Osteoblast (primary cell): ENCODE results near the gene DCX. TPM values are rescaled to one million over a fixed set of nuclear protein-coding genes. Genes with fewer than 3 reads are reported as not detected.

Experiments used
- DNase-seq: peaks from one replicate; pipeline ENCODE4 v3.0.0; 2011; ENCODE audit warnings: low spot score, mixed read lengths; ENCODE audit not compliant: insufficient read length; ENCODE audit errors: missing footprints
- H2AFZ ChIP-seq: 2 replicates; pipeline ENCODE4 v1.6.0; 2011; ENCODE audit warnings: mild to moderate bottlenecking, low read length
- H3K27ac ChIP-seq: 2 replicates; pipeline ENCODE4 v1.5.1; 2011; ENCODE audit warnings: mild to moderate bottlenecking, low read depth, low read length, moderate library complexity
- H3K27me3 ChIP-seq: 2 replicates; pipeline ENCODE4 v1.6.0; 2012; ENCODE audit warnings: mild to moderate bottlenecking, control low read depth, inconsistent platforms, low read length, moderate library complexity; ENCODE audit not compliant: insufficient read depth
- H3K36me3 ChIP-seq: 2 replicates; pipeline ENCODE4 v1.5.1; 2011; ENCODE audit warnings: mild to moderate bottlenecking, low read length, control low read depth, moderate library complexity; ENCODE audit not compliant: insufficient read depth
- H3K4me1 ChIP-seq: 2 replicates; pipeline ENCODE4 v1.5.1; 2011; ENCODE audit warnings: mild to moderate bottlenecking, low read length, control low read depth, moderate library complexity; ENCODE audit not compliant: insufficient read depth
- H3K4me2 ChIP-seq: 2 replicates; pipeline ENCODE4 v1.6.0; 2011; ENCODE audit warnings: mild to moderate bottlenecking, low read length; ENCODE audit not compliant: insufficient read depth
- H3K4me3 ChIP-seq: fragments of 200-600 bp; sonication (generic); 3 replicates; pipeline ENCODE4 v1.5.1; 2012; ENCODE audit warnings: mild to moderate bottlenecking, low read length, inconsistent platforms; ENCODE audit not compliant: insufficient read depth
- H3K79me2 ChIP-seq: 2 replicates; pipeline ENCODE4 v1.6.0; 2012; ENCODE audit warnings: mild to moderate bottlenecking, low read length, control low read depth, inconsistent platforms; ENCODE audit not compliant: insufficient read depth
- H3K9me3 ChIP-seq: 2 replicates; pipeline ENCODE4 v1.5.1; 2011; ENCODE audit warnings: low read depth, low read length, control low read depth
- H4K20me1 ChIP-seq: 2 replicates; pipeline ENCODE4 v1.6.0; 2012; ENCODE audit warnings: mild to moderate bottlenecking, low read length, control low read depth; ENCODE audit not compliant: insufficient read depth
- CTCF ChIP-seq: IDR thresholded peaks from 2 replicates; pipeline ENCODE4 v1.5.1; 2011; ENCODE audit warnings: mild to moderate bottlenecking, low read depth, low read length, moderate library complexity; ENCODE audit errors: extremely low read depth
- total RNA-seq: library from RNA; depleted of rRNA; stranded (reverse); fragments of >200 nt; gene quantifications from 2 replicates; pipeline ENCODE4 v1.2.3, GENCODE V29; 2012

DCX gene
- total RNA-seq, 1 donor: not detected

- no peak for TF ChIP-seq CTCF
- peaks cover 7% of the 10 kb centered on the region for H3K27me3 ChIP-seq
- no peak overlapping the region for H2AFZ ChIP-seq
- no peak overlapping the region for H3K4me2 ChIP-seq
- H4K20me1 ChIP-seq: no peaks in the 10 kb centered on the region
- H3K4me3 ChIP-seq: no peak overlapping the region
- no peaks in the 10 kb centered on the region for H3K9me3 ChIP-seq
- no peak for DNase-seq
- H3K27ac ChIP-seq: no peak overlapping the region
- H3K4me1 ChIP-seq: no peaks in the 10 kb centered on the region
- no peaks in the 10 kb centered on the region for H3K36me3 ChIP-seq
- H3K79me2 ChIP-seq: no peaks in the 10 kb centered on the region
These were observed 32.9 kb upstream of the DCX start for GRCh38 chrX:111444881-111445280.

GRCh38 chrX:111443946-111444345 lies 32.0 kb upstream of the DCX start:
- Histone ChIP-seq H3K79me2 (no peaks in the 10 kb centered on the region), H2AFZ (no peak overlapping the region)
- TF ChIP-seq CTCF: no peak

GRCh38 chrX:111442791-111443190 lies 30.8 kb upstream of the DCX start:
- Histone ChIP-seq H3K4me2 (no peak overlapping the region), H3K36me3 (no peaks in the 10 kb centered on the region), H2AFZ (no peak overlapping the region), H4K20me1 (no peaks in the 10 kb centered on the region), H3K4me3 (no peak overlapping the region), H3K79me2 (no peaks in the 10 kb centered on the region), H3K9me3 (no peaks in the 10 kb centered on the region), H3K27me3 (peaks cover 7% of the 10 kb centered on the region), H3K27ac (no peak overlapping the region), H3K4me1 (no peaks in the 10 kb centered on the region)
- TF ChIP-seq CTCF: no peak
- DNase-seq: no peak

More at GRCh38 chrX:111443946-111444345, 32.0 kb upstream of the DCX start:
- Histone ChIP-seq H3K4me2 (no peak overlapping the region), H3K36me3 (no peaks in the 10 kb centered on the region), H3K4me1 (no peaks in the 10 kb centered on the region), H3K9me3 (no peaks in the 10 kb centered on the region), H3K27me3 (peaks cover 7% of the 10 kb centered on the region), H4K20me1 (no peaks in the 10 kb centered on the region), H3K27ac (no peak overlapping the region), H3K4me3 (no peak overlapping the region)
- DNase-seq: no peak

GRCh38 chrX:111435469-111435868 lies 23.5 kb upstream of the DCX start:
- Histone ChIP-seq H3K79me2 (no peaks in the 10 kb centered on the region), H3K9me3 (peaks cover 2% of the 10 kb centered on the region), H3K4me1 (no peaks in the 10 kb centered on the region), H3K4me3 (no peak overlapping the region), H3K36me3 (no peaks in the 10 kb centered on the region), H3K27ac (no peak overlapping the region), H2AFZ (no peak overlapping the region), H4K20me1 (no peaks in the 10 kb centered on the region), H3K27me3 (peaks cover 3% of the 10 kb centered on the region), H3K4me2 (no peak overlapping the region)
- no peak for DNase-seq
- no peak for TF ChIP-seq CTCF
